WERI-Rb-1 (cell line): Measurements from ENCODE around the gene GRK4.

Experiments
- DNase-seq: peaks from one replicate; pipeline ENCODE4 v3.0.0-alpha.2; 2020
- H3K27ac ChIP-seq: fragments of 250-450 bp; sonication (Bioruptor Pico); 2 replicates; pipeline ENCODE4 v1.5.1; 2020; ENCODE audit warnings: mild to moderate bottlenecking, moderate library complexity
- H3K27me3 ChIP-seq: fragments of 250-450 bp; sonication (Bioruptor Pico); 2 replicates; pipeline ENCODE4 v1.5.1; 2021; ENCODE audit warnings: mild to moderate bottlenecking, low read depth, moderate library complexity; ENCODE audit not compliant: insufficient read depth, severe bottlenecking
- H3K36me3 ChIP-seq: fragments of 250-450 bp; sonication (Bioruptor Pico); 2 replicates; pipeline ENCODE4 v1.5.1; 2020; ENCODE audit warnings: mild to moderate bottlenecking, moderate library complexity
- H3K4me3 ChIP-seq: 2 replicates; pipeline ENCODE4 v1.5.1; 2011; ENCODE audit warnings: low read depth, mild to moderate bottlenecking, control low read depth, low read length
- H3K9me3 ChIP-seq: fragments of 250-450 bp; sonication (Bioruptor Pico); 2 replicates; pipeline ENCODE4 v1.5.1; 2021; ENCODE audit warnings: mild to moderate bottlenecking, moderate library complexity; ENCODE audit not compliant: severe bottlenecking
- CTCF ChIP-seq: IDR thresholded peaks from 2 replicates; pipeline ENCODE4 v1.5.1; 2011; ENCODE audit warnings: low read depth, mild to moderate bottlenecking, control low read depth, inconsistent platforms, low read length

Gene GRK4

GRCh38 chr4:3019145-3019846, 55.9 kb downstream of the GRK4 start:
- H3K9me3 ChIP-seq, result peaks cover 5% of the 10 kb centered on the region
- no peak for DNase-seq
- H3K36me3 ChIP-seq, result no peaks in the 10 kb centered on the region
- H3K27me3 ChIP-seq, result no peaks in the 10 kb centered on the region
- no peak overlapping the region for H3K27ac ChIP-seq
- H3K4me3 ChIP-seq, result no peak overlapping the region
- no peak for TF ChIP-seq CTCF

GRCh38 chr4:3021127-3021526, 57.8 kb downstream of the GRK4 start:
- no peak for DNase-seq
- no peaks in the 10 kb centered on the region for H3K27me3 ChIP-seq
- H3K27ac ChIP-seq, result no peak overlapping the region
- H3K36me3 ChIP-seq, result no peaks in the 10 kb centered on the region
- TF ChIP-seq CTCF, result no peak
- H3K9me3 ChIP-seq, result peaks cover 5% of the 10 kb centered on the region
- no peak overlapping the region for H3K4me3 ChIP-seq

- no peak for TF ChIP-seq CTCF
- Histone ChIP-seq H3K27ac (no peak overlapping the region), H3K27me3 (no peaks in the 10 kb centered on the region), H3K36me3 (no peaks in the 10 kb centered on the region), H3K4me3 (no peak overlapping the region), H3K9me3 (peaks cover 5% of the 10 kb centered on the region)
- no peak for DNase-seq
Observed at GRCh38 chr4:3021627-3022026, 58.3 kb downstream of the GRK4 start.

DNA sequence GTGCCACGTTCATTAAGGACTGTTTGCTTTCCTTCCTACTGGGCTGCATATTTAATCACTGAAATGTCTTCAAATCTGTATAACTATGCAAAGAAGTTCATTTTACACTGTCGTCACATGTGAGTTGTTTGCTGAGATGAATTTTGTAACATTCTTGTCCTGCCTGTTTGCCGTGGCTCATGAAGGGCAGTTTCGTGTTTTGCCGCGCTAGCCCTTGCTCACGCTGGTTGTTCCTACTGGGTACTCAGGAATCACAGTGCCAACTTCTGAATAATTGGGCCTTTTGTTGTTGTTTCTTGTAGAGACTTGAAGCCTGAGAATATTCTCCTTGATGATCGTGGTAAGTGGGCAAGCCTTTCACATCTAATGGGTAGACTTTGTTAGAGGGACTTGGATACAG, 58.7 kb downstream of the GRK4 start:
- no peak overlapping the region for H3K27ac ChIP-seq
- peaks cover 5% of the 10 kb centered on the region for H3K9me3 ChIP-seq
- no peaks in the 10 kb centered on the region for H3K27me3 ChIP-seq
- no peaks in the 10 kb centered on the region for H3K36me3 ChIP-seq
- no peak for TF ChIP-seq CTCF
- no peak for DNase-seq
- no peak overlapping the region for H3K4me3 ChIP-seq

GRCh38 chr4:3022651-3023050, 59.3 kb downstream of the GRK4 start:
- no peaks in the 10 kb centered on the region for H3K36me3 ChIP-seq
- no peak for DNase-seq
- H3K4me3 ChIP-seq, result no peak overlapping the region
- no peaks in the 10 kb centered on the region for H3K27me3 ChIP-seq
- TF ChIP-seq CTCF, result no peak
- peaks cover 5% of the 10 kb centered on the region for H3K9me3 ChIP-seq
- H3K27ac ChIP-seq, result no peak overlapping the region

DNA sequence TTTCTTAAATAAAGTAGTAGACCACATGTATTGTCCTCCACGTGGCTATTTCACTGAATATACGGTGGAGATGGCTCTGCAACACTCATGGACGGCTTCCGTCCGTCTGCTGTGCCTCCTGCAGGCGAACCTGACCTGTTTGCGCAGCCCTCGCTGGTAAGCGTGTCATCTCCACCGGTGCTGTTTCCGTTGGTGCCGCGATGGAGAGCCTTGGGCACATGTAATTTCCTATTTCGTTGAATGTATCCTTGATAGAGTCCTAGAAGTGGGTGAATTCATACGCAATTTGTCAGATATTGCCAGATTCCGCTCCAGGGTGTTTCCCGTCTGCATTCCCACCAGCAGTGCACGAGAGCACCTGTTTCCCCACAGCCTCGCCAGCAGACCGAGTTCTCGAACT, 62.5 kb downstream of the GRK4 start:
- Histone ChIP-seq H3K4me3 (no peak overlapping the region), H3K27me3 (no peaks in the 10 kb centered on the region), H3K36me3 (no peaks in the 10 kb centered on the region), H3K27ac (no peak overlapping the region), H3K9me3 (peaks cover 5% of the 10 kb centered on the region)
- no peak for TF ChIP-seq CTCF
- no peak for DNase-seq
